Stimulated activated CD4-positive, alpha-beta T cell treated with anti-CD3 and anti-CD28 coated beads, Interleukin-1b, Interleukin-23, amount 100 ng/mL, for 24 hours (primary cell): ENCODE measurements around the gene OAS2.

Experiments
- DNase-seq, 4 experiments: peaks; one replicate each; pipeline ENCODE4 v3.0.0-alpha.2; 2020; ENCODE audit warnings: low read depth in 4 of 4, low spot score in 1 of 4

The OAS2 gene

GRCh38 chr12:113056631-113057488 lies 78.5 kb downstream of the OAS2 start, which contains the start of gene DTX1:
Gene DTX1 (plus strand): TSS chr12:113056730. CDS start chr12:113058193, 1,463 bp downstream.
- DNase-seq, result peak in 1 of 4 experiments; percentile 44

DNA sequence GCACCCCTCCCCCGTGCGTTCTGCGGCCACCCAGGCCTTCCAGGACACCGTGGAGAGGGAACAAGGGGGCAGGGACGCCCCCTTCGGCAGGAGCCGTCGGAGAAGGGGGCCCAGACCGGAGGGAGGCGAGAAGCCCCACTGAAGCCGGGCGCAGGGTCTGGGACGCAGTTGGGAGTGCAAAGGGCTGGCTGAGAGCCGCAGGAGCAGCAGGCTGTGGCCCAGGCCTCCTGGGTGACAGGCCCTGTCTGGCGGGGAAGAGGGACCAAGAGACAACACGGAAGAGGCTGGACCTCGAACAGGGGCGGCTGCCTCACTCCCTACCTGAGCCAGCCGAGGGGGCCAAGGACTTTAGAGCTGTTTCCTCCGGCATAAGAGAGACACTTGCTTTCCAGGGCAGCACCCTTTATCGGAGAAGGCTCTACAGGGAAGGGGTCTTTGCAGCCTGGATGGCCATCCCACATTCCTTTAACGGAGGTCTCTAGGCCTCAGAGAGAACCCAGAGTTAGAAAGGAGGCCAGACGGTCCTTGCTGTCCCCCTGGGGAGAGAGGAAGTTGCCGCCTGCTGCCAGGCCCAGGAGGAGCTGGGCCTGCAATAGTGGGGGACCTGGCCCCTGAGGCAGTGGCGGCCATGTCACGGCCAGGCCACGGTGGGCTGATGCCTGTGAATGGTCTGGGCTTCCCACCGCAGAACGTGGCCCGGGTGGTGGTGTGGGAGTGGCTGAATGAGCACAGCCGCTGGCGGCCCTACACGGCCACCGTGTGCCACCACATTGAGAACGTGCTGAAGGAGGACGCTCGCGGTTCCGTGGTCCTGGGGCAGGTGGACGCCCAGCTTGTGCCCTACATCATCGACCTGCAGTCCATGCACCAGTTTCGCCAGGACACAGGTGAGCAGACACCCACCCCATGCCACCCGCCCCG lies 79.5 kb downstream of the OAS2 start:
- no peak for DNase-seq

GRCh38 chr12:113058553-113058952 lies 80.2 kb downstream of the OAS2 start:
- DNase-seq, result no peak

DNA sequence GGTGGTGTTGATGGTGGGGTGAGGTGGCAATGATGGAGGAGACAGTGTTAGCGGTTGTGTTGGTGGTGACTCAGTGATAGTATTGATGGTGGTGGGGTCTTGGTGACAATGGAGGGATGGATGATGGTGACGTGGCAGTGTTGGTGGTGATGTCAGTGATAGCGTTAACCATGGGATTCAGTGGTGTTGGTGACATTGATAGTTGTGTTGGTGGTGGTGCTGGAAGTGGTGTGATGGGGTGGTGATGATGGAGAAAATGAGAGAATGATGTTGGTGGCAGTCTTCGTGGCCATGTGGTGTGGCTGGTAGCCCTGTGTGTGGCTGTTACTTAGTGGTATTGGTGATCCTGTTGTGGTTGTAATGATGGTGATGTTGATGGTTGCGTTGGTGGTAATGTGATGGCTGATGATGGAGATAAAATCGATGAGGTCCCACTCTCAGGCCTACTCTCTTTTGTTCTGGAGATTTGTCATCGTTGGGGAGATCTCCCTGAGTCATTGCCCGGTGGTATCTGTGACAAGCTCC lies 80.8 kb downstream of the OAS2 start:
- no peak for DNase-seq

DNA sequence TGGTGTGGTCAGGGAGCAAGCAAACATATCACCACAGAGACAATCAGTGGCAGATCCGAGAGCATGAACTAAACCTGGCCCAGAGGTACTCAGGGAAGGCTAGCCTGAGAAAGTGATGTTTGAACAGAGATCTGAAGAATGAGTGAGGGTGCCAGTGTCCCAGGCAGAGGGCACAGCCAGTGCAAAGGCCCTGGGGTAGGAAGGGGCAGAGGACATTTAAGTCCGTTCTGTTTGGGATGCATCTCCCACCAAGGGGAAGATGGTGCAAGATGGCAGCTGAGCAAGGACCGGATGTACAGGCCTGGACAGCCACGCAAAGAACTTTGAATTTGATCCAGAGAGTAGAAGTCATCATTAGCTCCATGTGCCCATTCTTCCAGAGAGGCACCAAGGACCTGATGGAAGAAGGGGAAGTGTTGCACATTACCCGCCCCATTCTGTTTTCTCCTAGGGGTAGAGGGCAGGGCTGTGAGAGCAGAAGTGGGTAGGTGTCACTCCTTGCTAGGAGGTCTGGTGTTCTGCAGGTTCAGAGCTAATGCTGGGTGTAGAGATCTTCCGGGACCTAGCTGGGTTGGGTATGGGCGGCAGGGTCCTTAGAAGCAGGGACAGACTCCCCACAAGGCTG lies 82.1 kb downstream of the OAS2 start:
- no peak for DNase-seq

- no peak for DNase-seq
These were observed 82.9 kb downstream of the OAS2 start for GRCh38 chr12:113061061-113061694.
